Activated CD4-positive, alpha-beta T cell treated with anti-CD3 and anti-CD28 coated beads, Interleukin-2, Interleukin-4, amounts not matched to agents 100 ng/mL and 50 ng/mL, durations not matched to agents 16 hours and 8 hours (primary cell): ENCODE results near the gene TRIM37.
"Not testable (repeated sequence)": the region's sequence is repeated elsewhere in the genome, so short reads cannot be mapped to it uniquely, and the experiment has no call there.

Experiments used
- DNase-seq: peaks from one replicate; pipeline ENCODE4 v3.0.0-alpha.2; 2020; ENCODE audit warnings: low spot score

The TRIM37 gene

GRCh38 chr17:59106463-59107305 is at the start of gene TRIM37:
TSS of gene TRIM37 (minus strand) at chr17:59106880. CDS start at chr17:59106461, 419 bp downstream.
- DNase-seq, result peak; percentile 99

GRCh38 chr17:59155439-59156177 is 48.9 kb upstream of the TRIM37 start, which contains the start of gene PRR11:
TSS of gene PRR11 (plus strand) at chr17:59155746. CDS start at chr17:59169753, 14,007 bp downstream.
- peak; percentile 99 for DNase-seq

- DNase-seq, result no peak
Measured at GRCh38 chr17:59154721-59155438, 48.2 kb upstream of the TRIM37 start, which contains the start of gene SKA2. TSS of gene SKA2 (minus strand) at chr17:59155186. CDS start at chr17:59155163, 23 bp downstream.

GRCh38 chr17:59154292-59154720 is 47.6 kb upstream of the TRIM37 start:
- DNase-seq, result peak; percentile 53

GRCh38 chr17:59152925-59153324 is 46.2 kb upstream of the TRIM37 start:
- no peak for DNase-seq

GRCh38 chr17:59151591-59151990 is 44.9 kb upstream of the TRIM37 start:
- no peak for DNase-seq

GRCh38 chr17:59151006-59151405 is 44.3 kb upstream of the TRIM37 start:
- DNase-seq, result no peak

- no peak for DNase-seq
Measured at GRCh38 chr17:59149841-59150511, 43.3 kb upstream of the TRIM37 start.

GRCh38 chr17:59149051-59149450 is 42.4 kb upstream of the TRIM37 start:
- DNase-seq, result no peak

- no peak for DNase-seq
Measured at GRCh38 chr17:59145571-59146096, 39.0 kb upstream of the TRIM37 start.

- no peak for DNase-seq
Measured at GRCh38 chr17:59141860-59142259, 35.2 kb upstream of the TRIM37 start.

- no peak for DNase-seq
Measured at GRCh38 chr17:59139939-59140338, 33.3 kb upstream of the TRIM37 start.

GRCh38 chr17:59138339-59138738 is 31.7 kb upstream of the TRIM37 start:
- DNase-seq, result not testable (repeated sequence)

- DNase-seq, result no peak
Measured at GRCh38 chr17:59131131-59131530, 24.5 kb upstream of the TRIM37 start.

GRCh38 chr17:59129814-59130213 is 23.1 kb upstream of the TRIM37 start:
- DNase-seq, result no peak

GRCh38 chr17:59126809-59127417 is 20.2 kb upstream of the TRIM37 start:
- DNase-seq, result no peak

GRCh38 chr17:59124665-59125064 is 18.0 kb upstream of the TRIM37 start:
- peak; percentile 26 for DNase-seq

GRCh38 chr17:59121901-59122480 is 15.3 kb upstream of the TRIM37 start:
- no peak for DNase-seq

GRCh38 chr17:59115474-59115873 is 8.8 kb upstream of the TRIM37 start:
- DNase-seq, result no peak

GRCh38 chr17:59111539-59111938 is 4.9 kb upstream of the TRIM37 start:
- DNase-seq, result no peak

- no peak for DNase-seq
Measured at GRCh38 chr17:59110973-59111372, 4.3 kb upstream of the TRIM37 start.
